D341Med (cell line): ENCODE data around the gene TRABD2B.

Experiments used
- DNase-seq: peaks from one replicate; pipeline ENCODE4 v3.0.0; 2012; ENCODE audit warnings: low spot score

TRABD2B gene

DNA sequence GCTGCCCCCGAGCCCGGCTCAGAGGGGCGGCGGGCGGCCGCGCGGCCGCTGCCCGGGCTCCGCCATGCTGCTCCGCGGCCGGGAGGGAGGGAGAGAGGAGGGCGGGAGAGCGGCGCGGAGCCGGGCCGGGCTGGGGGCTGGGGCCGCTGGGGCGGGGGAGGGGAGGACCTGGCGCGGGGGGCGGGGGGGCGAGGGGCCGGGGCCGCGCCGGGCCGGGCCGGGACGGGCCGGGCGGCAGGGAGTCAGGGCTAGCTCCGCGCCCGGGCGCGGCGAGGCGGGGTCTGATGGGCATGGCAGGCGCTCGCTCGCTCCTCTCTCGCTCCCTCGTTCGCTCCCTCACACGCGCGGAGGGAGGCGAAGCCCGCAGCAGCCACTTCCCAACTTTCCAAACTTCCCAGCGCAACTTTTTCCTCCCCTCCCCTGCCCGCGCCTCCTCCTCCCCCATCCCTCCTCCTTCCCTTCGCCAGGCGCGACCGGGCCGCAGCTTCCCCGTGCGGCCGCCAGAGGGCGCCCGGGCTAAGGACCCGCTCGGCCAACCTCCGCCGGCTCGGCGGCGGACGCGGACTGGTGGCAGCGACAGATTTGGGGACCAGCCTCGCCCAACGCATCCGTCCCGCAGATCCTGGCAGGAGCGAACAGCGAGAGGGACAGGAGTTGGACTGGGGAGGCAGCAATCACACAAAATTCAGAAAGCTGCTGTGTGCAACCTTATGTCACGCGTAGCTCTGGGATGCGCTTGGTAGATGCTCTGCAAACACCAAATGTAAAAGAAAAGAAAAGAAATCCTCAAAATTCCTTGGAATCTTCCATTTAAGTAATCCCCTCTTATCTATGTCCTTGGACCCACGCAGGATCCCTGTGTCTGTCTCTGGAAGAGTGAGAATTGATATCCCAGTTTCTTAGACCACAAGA lies at the start of gene TRABD2B:
Gene TRABD2B, minus strand, starts transcription at position 97 of the 912 bp plus-strand sequence.
- peak; percentile 92 for DNase-seq

DNA sequence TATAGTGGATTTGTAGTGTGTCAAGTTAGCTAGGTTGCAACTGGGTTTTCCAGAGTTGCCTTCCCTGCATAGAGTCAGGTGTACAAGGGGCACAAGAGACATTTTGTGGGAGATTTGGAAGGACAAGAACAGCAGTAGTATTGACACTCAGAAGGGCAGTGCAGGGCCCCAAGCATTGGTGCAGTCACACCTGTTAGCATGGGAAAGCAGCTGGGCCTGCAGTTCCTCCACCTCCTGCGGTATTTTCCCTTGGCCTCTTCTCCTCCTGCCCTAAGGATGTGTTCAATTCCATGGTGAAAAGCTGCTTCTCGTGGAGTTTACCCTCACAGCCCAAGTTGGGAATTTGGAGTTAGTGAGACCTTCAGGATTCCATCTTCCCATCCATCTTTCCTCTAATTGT lies 47.1 kb upstream of the TRABD2B start:
- no peak for DNase-seq

DNA sequence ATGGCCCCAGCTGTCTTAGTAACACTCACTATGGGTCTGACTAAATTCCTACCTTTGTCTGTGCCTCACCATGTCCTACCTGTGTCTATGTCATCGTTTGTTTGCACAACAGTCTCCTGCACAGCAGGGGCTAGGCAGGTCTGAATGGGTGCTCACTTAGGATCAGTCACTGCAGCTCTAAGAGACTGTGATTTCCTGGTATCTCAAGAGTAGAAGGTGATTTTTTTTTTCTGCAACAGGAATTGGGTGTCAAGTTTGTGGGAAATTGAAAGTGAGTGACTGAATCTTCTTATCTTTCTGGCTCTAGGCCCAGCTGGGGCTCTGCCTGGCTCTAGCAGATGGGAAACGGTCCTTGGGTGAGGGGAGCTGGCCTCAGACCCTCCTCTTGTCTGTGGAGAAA lies 46.4 kb upstream of the TRABD2B start:
- DNase-seq, result no peak

DNA sequence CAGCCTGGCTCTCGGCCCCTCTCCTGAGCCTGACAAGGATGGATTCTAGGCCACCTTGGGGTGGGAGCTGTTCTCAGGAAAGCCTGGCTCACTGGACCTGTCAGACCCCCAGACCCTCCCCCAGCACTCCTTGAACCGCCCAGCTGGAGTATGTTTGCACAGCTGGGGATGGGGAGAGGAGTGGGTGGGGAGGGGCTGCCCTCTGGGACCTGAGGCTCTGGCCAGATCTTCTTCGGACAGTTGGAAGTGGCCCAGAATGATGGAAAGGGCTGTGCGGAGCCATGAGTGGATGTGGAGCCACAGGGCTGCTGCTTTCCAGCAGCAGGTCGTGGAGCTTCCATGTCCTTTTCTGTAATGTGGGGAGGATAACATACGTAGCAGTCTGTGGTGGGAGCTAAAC lies 43.0 kb upstream of the TRABD2B start:
- no peak for DNase-seq

DNA sequence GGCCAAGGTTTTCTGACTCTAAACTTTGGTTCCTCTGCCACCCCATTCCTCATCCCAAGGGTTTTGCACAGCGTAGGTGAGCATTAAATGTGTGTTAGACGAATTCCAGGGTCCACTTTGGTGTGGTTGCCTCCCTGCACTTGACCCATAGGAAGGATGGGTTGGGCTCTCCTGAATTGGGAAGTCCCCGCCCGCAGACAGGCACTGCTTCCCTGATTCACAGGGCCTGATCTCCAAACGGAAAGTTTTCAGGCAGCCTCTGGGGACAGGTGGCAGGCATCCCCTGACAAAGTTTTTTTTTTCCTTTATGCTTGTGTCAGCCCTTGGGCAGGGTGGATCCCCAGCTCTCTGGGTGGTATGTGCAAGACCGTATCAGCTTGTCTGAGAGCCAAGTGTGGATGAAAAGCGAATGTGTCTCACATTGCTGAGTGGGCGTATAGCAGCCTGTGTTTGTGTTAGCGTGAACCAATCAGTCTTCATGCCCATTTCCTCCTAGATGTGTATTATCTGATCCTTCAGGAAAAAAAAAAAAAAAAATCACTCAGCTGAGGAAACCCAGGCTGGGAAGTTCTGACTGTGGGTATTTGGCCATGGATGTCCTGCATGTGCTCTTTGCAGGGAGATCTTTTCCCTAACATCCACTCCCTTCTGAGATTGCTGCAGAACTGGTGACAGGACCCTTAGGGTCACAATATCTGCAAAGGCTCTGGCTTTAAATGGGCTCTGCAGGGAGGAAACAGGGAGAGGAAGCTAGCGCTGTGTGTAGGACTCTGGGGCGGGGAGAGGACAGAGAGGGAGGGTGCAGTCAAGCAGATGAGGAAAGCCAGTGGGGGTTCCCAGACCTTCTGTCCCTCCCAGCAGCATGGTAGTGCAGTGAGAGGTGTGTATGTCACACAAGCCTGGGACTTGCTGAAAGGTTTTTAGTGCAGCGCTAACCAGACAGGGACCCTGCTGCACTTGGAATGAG lies 42.2 kb upstream of the TRABD2B start:
- DNase-seq, result no peak

DNA sequence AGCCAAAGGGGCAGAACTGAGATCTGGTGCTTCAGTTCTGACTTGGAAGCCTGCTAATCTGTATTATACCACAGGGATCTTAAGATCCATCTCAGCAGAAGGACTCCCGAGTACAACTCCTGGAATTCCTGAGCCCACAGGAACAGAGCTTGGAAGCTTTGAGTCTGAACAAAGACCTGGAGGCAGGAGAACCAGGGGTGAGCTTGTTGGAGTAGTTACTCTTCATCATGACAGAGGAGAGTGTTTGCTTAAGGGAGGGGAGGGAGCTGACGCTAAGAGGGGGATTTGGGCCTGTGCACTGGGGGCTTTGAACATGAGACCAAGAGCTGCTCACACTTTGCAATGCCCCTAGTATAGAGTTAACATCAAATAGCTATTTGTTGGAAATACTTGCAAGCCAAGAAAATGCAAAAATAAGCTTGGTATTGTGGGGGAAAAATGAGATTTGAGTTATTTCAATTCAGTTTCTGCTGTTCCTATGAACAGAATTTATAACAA lies 41.1 kb upstream of the TRABD2B start:
- no peak for DNase-seq

DNA sequence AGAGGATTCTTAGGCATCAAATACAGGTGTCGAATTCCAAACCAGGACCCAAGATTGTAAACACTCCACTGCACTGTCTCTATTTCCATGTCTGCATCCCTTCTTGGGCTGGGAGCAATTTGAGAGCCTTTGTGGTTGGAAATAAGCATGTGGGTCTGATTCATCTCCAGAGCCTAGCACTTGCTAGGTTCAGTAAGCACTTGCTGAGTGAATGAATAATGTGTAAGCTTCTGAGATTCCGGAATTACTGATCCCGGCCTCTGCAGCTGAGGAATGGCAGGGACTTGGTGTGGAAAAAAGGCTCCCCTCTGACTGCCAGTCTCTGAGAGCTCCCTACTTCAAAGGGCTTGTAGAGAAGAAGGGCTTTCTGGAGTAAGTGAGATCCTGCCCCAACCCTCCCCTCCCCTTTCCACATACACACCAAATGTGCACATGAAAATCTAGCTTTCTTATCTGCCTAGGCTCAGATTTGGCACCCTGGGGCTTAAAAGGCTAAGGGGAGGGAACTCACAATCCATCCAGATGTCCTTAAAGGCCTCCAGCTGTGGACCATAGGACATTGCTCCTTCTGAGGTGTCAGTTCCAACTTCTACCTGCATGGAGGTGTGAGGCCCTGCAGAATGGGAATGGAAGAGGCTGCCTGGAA lies 39.6 kb upstream of the TRABD2B start:
- no peak for DNase-seq

DNA sequence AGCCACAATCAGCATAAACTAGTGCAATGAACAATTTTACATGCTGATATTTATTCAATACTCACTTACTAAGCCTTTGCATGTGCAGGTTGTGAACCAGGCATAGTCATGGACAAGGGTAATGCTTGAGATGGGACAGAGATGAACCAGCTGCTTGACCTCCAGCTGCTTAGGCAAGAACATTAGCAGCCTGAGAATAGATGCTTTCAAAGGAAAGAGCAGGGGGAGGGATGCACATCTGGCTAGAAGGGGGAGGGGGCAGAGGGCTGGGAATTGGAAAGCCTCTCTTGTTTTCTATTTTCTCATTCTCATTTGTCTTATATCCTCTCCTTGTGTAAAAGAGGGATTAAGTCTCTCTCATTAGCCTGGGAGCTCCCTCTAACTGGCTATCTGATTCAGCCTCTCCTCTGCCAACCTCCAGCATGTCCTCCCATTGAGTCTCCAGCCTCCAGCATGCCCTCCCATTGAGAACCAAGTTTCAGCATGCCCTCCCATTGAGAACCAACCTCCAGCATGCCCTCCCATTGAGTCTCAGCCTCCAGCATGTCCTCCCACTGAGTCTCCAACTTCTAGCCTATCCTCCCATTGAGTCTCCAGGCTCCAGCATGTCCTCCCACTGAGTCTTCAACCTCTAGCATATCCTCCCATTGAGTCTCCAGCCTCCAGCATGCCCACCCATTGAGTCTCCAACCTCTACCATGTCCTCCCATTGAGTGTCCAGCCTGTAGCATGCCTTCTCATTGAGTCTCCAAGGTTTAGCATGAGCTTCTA lies 38.4 kb upstream of the TRABD2B start:
- DNase-seq, result no peak

DNA sequence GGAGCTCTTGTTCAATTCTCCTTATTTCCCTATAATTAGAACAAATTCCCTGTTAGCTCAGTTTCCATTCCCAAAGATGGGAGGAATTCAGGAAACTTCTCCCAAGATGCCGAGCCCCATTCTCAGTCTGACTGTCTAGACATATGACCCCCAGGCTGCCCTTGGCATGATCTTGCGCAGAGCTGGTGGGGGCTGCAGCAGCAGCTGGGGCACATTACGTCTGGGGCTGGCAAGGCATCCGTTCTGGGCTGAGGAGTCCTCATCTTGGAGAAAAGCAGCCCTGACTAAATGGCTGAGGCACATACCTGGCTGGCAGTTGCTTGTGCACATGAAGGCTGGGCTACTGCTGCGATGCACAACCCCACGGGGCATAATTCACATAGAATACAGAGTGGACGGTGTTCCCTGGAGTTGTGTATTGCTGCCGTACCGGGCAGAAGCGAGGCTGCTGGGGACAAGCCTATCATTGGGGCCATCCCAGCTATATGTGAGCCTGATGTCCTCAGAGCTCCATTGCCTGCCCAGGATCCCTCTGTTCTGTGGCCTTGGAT lies 36.4 kb upstream of the TRABD2B start:
- no peak for DNase-seq

DNA sequence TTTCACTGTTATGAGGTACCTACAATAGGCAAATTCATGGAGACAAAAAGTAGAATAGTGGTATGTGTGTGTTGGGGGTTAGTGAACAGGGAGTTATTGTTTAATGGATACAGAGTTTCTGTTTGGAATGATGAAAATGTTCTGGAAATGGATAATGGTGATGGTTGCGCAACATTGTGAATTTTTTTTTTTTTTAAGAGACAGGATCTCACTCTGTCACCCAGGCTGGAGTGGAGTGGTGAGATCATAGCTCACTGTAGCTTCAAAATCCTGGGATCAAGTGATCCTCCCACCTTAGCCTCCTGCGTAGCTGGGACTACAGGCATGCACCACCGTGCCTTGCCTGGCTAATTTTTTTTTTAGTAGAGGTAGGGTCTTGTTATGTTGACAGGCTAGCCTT lies 34.5 kb upstream of the TRABD2B start:
- no peak for DNase-seq

DNA sequence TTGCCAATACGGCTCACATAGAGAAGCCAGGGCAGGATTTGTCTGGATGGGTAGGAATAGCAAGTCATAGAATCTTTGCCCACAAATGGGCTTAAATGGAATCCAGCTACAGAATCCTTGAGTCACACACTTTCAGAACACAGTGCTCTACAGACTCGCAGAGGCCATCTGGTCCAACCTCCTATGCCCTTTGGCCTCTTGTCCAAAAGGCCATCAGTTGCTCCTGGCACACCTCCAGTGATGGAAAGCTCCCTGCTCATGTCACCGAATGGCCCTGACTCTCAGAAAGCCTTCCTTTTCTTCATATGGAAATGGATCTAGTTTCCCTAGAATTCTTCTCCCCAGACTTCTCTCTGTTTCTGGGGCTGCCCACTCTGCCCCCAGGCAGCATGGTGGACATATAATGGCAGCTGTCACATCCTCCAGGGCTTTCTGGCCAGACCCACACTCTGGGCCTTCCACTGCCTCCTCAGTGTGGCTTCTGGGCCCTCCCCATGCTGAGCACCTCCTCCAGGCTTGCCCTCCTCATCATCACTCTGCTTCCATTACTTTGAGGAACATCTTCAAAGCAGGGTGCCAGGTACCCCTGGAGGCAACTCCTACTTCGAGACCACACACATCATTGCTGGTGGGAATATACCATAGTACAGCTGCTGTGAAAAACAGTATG lies 33.6 kb upstream of the TRABD2B start:
- no peak for DNase-seq

DNA sequence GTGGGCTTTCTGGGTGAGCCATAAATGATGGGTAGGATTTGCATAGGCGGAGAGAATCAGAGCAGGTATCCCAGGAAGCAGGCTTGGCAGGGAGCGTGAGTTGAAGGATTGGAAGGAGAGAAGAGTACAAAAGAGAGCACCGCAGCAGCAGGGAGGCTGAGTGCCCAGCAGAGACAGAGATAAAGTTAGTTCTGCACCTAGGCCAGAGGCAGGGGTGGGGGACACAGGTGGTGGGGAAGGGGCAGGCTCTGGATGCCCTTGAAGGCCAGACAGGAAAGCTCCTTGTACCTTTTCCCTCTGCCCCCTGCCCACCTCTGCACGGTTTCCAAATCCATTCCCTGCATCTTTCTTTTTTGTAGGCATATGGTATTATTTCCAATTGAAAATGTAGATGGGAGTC lies 33.0 kb upstream of the TRABD2B start:
- no peak for DNase-seq

DNA sequence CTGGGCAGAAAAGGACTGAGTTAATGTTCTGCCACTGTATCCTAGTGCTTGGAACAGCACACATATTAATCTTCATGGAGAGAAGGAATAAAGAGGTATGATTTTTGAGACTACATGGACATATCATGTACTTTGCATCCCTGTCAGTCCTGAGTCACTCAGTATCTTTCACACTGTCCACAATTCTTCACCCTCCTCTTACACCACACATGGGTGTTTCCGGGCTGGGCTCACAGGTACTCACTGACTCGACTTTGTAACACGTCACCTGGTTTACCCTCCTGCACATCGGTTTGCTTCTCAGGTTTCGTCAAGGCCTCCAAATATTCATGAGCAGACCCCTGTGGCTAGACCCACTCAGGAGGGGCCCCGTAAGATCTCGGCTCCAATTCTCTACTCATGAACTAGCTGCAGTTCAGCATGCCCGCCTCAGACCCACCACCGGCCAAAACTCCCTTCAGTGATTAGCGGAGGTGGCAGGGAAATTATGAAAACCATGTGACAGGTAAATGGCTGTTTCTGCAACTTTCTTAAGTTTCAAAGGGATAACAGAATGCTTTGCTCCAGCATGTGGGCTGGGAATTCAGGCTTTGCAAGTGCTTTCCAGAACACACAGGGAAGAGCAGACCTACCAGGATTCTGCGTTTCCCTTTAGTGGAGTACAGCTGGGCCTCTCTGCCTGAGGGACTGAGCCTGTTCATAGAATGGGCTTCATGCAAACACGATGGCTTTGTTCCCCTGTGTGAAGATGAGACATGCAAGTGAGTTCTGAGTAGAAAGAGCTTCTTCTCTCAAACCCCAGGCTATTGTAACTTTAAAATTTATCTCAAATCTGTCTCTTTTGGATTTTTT lies 31.3 kb upstream of the TRABD2B start:
- no peak for DNase-seq

DNA sequence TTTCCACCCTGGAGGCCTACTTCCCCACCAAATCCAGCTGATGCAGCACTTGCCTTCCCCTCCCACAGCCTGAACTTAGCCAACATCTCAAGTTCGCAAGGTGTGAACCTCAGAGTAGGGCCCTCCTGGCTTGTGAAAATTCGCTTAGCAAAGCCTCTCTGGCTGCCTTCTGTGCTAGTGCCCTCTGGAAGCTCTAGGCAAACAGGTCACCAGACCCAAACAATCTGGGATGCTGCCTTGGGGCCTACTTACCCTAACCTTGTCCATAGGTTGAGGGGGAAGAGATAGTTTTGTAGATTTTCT lies 30.3 kb upstream of the TRABD2B start:
- no peak for DNase-seq

DNA sequence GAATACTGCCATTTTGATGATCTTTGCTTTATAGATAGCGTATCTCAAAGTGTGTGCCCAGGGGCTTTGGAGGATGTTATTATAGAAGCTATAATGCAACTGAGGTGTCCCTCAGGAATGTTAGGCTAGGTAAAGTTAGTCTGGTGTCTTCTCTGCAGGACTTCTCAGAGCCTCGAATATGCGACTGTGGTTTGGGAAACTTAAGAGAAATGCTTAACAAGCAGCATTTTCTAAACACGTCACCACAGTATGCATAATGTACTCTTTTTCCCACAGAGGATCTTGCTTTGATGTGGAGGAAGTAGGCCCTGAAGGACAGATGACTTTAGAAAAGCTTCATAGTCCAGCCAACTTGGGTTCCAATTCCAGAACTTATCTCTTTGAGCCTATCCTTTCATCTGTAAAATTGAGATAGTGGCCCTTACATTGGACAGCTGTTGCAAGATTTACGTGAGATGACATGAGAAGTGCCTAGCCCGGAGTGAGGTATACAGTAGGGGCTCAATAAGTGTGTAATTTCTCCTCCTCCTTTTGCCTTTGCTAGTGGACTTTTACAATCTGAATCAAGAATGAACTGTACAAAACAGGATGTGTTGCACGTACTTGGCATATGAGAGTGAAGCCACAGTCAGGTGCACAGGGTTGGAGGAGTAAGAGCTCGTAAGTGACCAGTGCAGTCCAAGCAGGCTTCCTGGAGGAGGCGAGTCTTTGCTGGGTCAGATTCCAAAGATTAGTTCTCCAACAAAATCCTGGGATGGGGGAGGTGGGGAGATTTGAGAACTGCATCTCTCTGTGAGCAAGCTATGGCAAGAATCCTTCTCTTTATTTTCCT lies 29.7 kb upstream of the TRABD2B start:
- no peak for DNase-seq

DNA sequence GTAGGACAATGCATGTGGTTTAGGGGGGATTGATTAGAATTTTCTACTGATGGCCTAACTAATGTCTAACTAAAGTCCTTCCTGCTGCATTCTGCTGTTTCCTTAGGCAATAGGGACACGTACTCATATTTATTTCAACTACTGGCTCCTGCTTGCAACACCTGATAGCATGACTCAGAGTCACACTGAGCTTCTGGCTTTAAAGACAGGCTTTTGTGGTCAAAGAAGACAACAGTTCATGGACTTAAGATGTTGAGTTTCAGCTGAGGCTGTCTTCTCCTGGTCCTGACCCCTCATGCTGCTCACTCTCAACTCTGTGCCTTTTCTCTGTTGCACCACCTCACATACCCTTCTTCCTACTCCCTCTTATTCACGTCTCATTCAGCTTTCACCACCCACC lies 29.1 kb upstream of the TRABD2B start:
- no peak for DNase-seq

DNA sequence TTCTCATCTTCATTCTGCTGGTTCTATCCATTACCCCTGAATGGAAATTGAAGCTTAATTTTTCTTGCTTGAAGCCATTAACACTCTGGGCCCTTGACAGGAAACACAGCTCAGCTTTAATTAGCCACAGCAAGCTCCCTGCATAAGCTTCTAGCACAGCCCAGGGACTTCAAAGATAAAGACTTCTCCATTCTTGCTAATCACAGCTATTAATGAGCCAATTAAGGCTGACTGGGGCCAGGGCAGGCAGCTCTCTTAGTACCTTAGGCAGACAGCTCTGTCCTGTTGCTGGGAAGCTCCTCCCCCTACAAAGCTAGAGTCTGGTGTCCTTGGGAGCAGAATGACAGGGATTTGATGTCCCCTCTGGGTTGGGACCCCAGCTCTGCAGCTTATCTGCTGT lies 27.9 kb upstream of the TRABD2B start:
- DNase-seq, result no peak

DNA sequence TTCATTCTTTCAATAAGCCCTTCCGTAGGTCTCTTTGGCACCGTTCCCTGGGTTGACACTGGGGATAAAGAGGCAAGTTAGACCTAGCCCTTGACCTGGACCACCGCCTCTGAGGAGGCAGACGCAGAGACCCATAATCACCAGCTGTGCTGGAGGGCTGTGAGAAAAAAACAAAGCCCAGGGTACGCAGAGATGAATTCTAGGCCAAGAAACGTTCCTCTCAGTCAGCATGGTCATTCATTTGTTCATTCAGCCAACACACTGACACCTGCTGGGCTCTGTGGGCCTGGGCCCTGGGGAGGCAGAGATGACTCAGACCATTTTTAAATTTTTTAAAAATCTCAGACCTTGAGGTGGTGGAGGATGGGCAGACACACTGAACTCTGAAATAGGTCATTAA lies 26.3 kb upstream of the TRABD2B start:
- DNase-seq, result no peak

DNA sequence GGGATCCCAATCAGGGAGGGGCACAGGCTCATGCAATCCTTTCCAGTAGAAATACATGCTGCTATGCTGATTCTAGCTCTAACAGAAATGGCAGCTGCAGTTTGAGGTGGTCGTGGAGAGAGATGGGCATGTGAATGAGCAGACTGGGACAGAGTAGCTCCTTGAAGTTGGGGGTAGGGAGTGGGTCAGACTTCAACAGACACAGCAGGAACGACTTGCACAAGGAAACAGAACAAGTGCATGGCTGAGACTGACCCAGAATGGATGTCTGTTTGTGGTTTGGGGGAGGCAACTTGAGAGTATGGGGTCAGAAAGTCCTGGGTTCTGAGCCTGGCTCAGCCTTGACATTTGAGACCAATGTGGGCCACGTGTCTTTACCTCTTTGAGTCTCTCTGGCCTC lies 25.1 kb upstream of the TRABD2B start:
- no peak for DNase-seq
